HepG2 (cell line): Measurements from ENCODE around the gene VAV2. TPM values are rescaled to one million over a fixed set of nuclear protein-coding genes. Genes with fewer than 3 reads are reported as not detected.

Experiments used
- ELF1 ChIP-seq: sonication (generic); formaldehyde crosslinking; IDR thresholded peaks from 2 replicates; pipeline ENCODE4 v1.4.0; 2020; ENCODE audit warnings: missing genetic modification reagents
- HOXA9 ChIP-seq: sonication (generic); formaldehyde crosslinking; IDR thresholded peaks from 2 replicates; pipeline ENCODE4 v1.8.1; 2022; ENCODE audit warnings: missing genetic modification reagents, mild to moderate bottlenecking, moderate library complexity, borderline replicate concordance
- MED1 ChIP-seq: sonication (generic); formaldehyde crosslinking; IDR thresholded peaks from 2 replicates; pipeline ENCODE4 v1.4.0; 2020; ENCODE audit warnings: missing genetic modification reagents
- NR2F2 ChIP-seq: IDR thresholded peaks from 2 replicates; pipeline ENCODE4 v1.6.1; 2012; ENCODE audit warnings: low read depth, inconsistent platforms, borderline replicate concordance
- NRL ChIP-seq: sonication (generic); formaldehyde crosslinking; IDR thresholded peaks from 2 replicates; pipeline ENCODE4 v1.5.0; 2020; ENCODE audit warnings: missing genetic modification reagents, mild to moderate bottlenecking, moderate library complexity, borderline replicate concordance
- ZBTB14 ChIP-seq: sonication (generic); formaldehyde crosslinking; IDR thresholded peaks from 2 replicates; pipeline ENCODE4 v1.4.0; 2020; ENCODE audit warnings: missing genetic modification reagents
- ZFP90 ChIP-seq: sonication (generic); formaldehyde crosslinking; IDR thresholded peaks from 2 replicates; pipeline ENCODE4 v1.8.0; 2022; ENCODE audit warnings: missing genetic modification reagents, mild to moderate bottlenecking, inconsistent platforms, borderline replicate concordance
- ZMYM3 ChIP-seq: sonication (generic); formaldehyde crosslinking; IDR thresholded peaks from 2 replicates; pipeline ENCODE4 v1.5.1; 2020; ENCODE audit warnings: mild to moderate bottlenecking, missing genetic modification reagents
- ZNF678 ChIP-seq: sonication (generic); formaldehyde crosslinking; IDR thresholded peaks from 2 replicates; pipeline ENCODE4 v1.4.0; 2020; ENCODE audit warnings: mild to moderate bottlenecking, missing genetic modification reagents
- ZSCAN30 ChIP-seq: sonication (generic); formaldehyde crosslinking; IDR thresholded peaks from 2 replicates; pipeline ENCODE4 v1.5.0; 2020; ENCODE audit warnings: mild to moderate bottlenecking, missing genetic modification reagents
- polyA plus RNA-seq, 8 experiments: library from polyadenylated mRNA; depleted of rRNA in 3 of 8; stranded (reverse) in 7 of 8; unstranded in 1 of 8; fragments of >200 nt; fragmentation: Illumina TruSeq in 4 of 8; extraction: Trizol in 4 of 8; gene quantifications; 2 replicates each; pipeline versions ENCODE4 v1.2.1 to v1.2.3, GENCODE V29; 2011 to 2016; ENCODE audit warnings: low read depth in 4 of 8, missing spikeins in 1 of 8, mixed read lengths in 1 of 8; ENCODE audit not compliant: insufficient read depth in 1 of 8
- total RNA-seq, 5 experiments: library from RNA; depleted of rRNA; stranded (reverse); fragments of >200 nt; fragmentation: Illumina TruSeq; extraction: Trizol; gene quantifications; 2 replicates each; pipeline ENCODE4 v1.2.3, GENCODE V29; 2016; ENCODE audit warnings: low read depth in 1 of 5
- TF ChIP-seq, protein P1 (sequence below): sonication (generic); formaldehyde crosslinking; IDR thresholded peaks from 2 replicates; pipeline ENCODE4 v1.4.0; 2020; ENCODE audit warnings: mild to moderate bottlenecking, missing genetic modification reagents
- TF ChIP-seq, protein P2 (sequence below): sonication (generic); formaldehyde crosslinking; IDR thresholded peaks from 2 replicates; pipeline ENCODE4 v1.5.1; 2020; ENCODE audit warnings: mild to moderate bottlenecking, missing genetic modification reagents, moderate library complexity

Gene VAV2
- total and polyA plus RNA-seq, 2 of the 13 experiments (the other 11 are each of a cell fraction or from before 2014, with no cell fraction given) = 22.5 to 22.9 TPM

- TF ChIP-seq, protein P1, sequence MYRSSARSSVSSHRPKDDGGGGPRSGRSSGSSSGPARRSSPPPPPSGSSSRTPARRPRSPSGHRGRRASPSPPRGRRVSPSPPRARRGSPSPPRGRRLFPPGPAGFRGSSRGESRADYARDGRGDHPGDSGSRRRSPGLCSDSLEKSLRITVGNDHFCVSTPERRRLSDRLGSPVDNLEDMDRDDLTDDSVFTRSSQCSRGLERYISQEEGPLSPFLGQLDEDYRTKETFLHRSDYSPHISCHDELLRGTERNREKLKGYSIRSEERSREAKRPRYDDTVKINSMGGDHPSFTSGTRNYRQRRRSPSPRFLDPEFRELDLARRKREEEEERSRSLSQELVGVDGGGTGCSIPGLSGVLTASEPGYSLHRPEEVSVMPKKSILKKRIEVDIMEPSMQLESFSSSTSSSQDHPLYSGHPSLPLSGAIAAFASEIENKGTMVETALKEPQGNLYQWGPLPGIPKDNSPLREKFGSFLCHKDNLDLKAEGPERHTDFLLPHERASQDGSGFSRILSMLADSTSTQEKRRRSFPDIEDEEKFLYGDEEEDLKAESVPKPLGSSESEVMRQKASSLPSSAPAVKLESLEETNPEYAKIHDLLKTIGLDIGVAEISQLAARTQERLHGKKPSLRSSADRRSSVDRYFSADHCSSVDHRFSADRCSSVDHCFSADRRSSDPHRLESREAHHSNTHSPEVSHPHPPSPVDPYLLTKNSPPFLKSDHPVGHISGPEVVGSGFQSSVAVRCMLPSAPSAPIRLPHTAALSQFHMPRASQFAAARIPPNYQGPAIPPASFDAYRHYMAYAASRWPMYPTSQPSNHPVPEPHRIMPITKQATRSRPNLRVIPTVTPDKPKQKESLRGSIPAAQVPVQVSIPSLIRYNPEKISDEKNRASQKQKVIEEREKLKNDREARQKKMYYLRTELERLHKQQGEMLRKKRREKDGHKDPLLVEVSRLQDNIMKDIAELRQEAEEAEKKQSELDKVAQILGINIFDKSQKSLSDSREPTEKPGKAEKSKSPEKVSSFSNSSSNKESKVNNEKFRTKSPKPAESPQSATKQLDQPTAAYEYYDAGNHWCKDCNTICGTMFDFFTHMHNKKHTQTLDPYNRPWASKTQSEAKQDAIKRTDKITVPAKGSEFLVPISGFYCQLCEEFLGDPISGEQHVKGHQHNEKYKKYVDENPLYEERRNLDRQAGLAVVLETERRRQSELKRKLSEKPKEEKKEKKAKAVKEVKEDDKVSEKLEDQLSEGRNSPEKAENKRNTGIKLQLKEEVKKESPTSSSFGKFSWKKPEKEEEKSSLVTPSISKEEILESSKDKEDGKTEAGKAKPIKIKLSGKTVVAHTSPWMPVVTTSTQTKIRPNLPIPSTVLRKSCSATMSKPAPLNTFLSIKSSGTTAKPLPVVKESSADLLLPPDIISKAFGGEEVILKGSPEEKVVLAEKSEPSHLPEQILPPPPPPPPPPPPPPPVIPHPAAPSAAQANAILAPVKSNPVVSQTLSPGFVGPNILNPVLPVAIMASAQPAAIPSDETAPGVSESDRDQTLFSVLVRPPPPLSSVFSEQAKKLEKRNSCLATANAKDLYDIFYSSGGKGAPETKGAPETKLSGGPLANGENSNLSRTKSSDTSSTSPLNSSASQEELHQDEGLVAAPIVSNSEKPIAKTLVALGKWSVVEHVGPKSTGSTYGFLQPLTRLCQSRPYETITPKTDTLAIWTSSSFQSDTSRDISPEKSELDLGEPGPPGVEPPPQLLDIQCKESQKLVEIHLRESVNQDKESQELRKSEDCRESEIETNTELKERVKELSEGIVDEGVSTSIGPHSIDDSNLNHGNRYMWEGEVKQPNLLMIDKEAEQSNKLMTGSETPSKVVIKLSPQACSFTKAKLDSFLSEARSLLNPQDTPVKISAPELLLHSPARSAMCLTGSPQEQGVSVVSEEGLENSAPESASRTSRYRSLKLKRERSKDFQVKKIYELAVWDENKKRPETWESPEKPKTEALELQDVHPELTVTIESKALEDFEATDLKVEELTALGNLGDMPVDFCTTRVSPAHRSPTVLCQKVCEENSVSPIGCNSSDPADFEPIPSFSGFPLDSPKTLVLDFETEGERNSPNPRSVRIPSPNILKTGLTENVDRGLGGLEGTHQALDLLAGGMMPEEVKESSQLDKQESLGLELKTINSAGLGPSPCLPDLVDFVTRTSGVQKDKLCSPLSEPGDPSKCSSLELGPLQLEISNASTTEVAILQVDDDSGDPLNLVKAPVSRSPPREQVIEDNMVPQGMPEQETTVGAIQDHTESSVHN (CRISPR knock-in tag) = no peak
- TF ChIP-seq MED1 = no peak
- no peak for TF ChIP-seq ZMYM3 (CRISPR knock-in tag)
- TF ChIP-seq, protein P2, sequence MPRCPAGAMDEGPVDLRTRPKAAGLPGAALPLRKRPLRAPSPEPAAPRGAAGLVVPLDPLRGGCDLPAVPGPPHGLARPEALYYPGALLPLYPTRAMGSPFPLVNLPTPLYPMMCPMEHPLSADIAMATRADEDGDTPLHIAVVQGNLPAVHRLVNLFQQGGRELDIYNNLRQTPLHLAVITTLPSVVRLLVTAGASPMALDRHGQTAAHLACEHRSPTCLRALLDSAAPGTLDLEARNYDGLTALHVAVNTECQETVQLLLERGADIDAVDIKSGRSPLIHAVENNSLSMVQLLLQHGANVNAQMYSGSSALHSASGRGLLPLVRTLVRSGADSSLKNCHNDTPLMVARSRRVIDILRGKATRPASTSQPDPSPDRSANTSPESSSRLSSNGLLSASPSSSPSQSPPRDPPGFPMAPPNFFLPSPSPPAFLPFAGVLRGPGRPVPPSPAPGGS (CRISPR knock-in tag) = no peak
- no peak for TF ChIP-seq ZNF678 (CRISPR knock-in tag)
- TF ChIP-seq ELF1 (CRISPR knock-in tag) = no peak
- no peak for TF ChIP-seq NR2F2
- TF ChIP-seq HOXA9 (CRISPR knock-in tag) = no peak
- no peak for TF ChIP-seq ZBTB14 (CRISPR knock-in tag)
- TF ChIP-seq NRL (CRISPR knock-in tag) = no peak
- TF ChIP-seq ZSCAN30 (CRISPR knock-in tag) = no peak
- no peak for TF ChIP-seq ZFP90 (CRISPR knock-in tag)
- TF ChIP-seq, all 625 proteins: peak for 0
Observed at GRCh38 chr9:134036130-134036529, 44.0 kb upstream of the VAV2 start (continued).
